ENCODE results near the gene TMBIM6. TPM values are rescaled to one million over a fixed set of nuclear protein-coding genes. Genes with fewer than 3 reads are reported as not detected.

The TMBIM6 gene
- total RNA-seq, 4 donors from 2014 or later = 228 to 395 (median 322) TPM

DNA sequence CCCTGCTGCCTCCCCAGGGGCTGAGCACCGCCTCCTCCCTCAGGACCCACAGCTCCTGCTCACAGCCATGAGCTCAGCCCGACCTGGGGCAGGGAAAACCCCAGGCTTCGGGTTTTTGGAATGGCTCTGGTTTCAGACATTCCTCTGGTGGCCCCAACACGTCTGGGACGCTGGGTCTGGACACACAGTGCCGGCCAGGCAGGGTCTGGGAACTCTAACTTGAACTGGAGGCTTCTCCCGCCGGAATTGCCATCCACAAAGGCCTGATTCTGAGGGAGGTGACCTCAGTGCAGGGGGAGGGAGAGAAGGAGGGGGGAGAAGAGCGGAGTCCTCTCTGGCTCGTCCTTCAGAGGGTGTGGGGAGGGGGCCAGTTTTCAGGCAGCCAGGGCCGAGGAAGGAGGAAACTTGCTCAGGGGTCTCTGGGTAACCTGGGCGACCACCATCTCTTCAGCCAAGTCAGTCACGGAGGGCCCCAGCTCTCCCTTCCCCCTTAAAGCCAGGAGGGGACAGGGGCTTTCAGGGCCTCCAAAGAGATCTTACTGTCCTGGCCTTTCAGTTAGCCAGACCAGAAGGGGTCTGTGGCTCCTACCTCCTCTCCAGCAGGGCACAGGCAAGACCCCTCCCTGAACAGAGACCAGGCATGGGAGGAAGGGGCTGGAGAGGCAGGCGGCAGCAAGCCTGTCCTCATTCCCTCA, 67.5 kb downstream of the TMBIM6 start:
- no peak for DNase-seq (ENCODE audit: extremely low spot score)
- Histone ChIP-seq H3K27ac (replicated peaks in 1 of 4) (peak overlapping the region; percentile 68 to 85 (median 78)), H3K4me3 (peak overlapping the region; percentile 5 to 31 (median 18))

DNA sequence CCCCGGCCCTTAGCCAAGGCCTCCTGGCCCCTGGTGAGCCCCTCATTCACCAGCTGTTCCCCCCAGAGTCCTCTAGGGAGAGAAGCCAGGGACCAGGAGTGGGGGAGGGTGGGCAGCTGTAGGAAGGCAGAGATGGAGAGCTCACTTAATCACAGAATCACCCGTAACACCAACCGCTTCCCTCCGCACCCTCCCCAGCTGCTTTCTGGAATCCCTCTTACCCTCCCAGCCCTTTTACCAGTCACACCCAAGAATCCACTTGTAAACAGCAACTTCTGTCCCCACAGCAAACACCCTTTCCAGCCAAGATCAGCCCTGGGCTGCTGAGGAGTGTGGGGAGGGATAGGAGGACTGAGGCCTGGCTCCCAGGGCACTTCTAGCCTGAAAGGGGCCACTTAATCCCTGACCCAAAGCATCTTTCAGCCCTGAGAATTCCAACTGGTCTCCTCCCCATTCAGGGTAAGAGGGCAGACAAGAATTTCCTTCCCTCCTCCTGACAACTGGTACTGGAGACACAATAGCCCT, 68.1 kb downstream of the TMBIM6 start:
- H3K27me3 ChIP-seq = no peaks in the 10 kb centered on the region
- no peaks in the 10 kb centered on the region for H3K9me3 ChIP-seq
- peak overlapping the region; percentile 5 to 31 (median 18) for H3K4me3 ChIP-seq
- peaks cover 11 to 33% (median 22%) of the 10 kb centered on the region in 4 donors for H3K36me3 ChIP-seq
- no peak for DNase-seq (ENCODE audit: extremely low spot score)
- peaks cover 29 to 51% (median 46%) of the 10 kb centered on the region in 4 donors for H3K4me1 ChIP-seq
- no peak for TF ChIP-seq EP300 (IDR thresholded peaks at IDR 0.05)
- TF ChIP-seq, protein P1, sequence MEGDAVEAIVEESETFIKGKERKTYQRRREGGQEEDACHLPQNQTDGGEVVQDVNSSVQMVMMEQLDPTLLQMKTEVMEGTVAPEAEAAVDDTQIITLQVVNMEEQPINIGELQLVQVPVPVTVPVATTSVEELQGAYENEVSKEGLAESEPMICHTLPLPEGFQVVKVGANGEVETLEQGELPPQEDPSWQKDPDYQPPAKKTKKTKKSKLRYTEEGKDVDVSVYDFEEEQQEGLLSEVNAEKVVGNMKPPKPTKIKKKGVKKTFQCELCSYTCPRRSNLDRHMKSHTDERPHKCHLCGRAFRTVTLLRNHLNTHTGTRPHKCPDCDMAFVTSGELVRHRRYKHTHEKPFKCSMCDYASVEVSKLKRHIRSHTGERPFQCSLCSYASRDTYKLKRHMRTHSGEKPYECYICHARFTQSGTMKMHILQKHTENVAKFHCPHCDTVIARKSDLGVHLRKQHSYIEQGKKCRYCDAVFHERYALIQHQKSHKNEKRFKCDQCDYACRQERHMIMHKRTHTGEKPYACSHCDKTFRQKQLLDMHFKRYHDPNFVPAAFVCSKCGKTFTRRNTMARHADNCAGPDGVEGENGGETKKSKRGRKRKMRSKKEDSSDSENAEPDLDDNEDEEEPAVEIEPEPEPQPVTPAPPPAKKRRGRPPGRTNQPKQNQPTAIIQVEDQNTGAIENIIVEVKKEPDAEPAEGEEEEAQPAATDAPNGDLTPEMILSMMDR (IDR thresholded peaks at IDR 0.05) = no peak
- TF ChIP-seq POLR2A (IDR thresholded peaks at IDR 0.05; ENCODE audit: low read depth) = no peak
- TF ChIP-seq POLR2AphosphoS5 (IDR thresholded peaks at IDR 0.05) = peak in 1 of 2 donors; percentile 22
- WGBS = 86% methylated on average over 3 of the region's 4 CpGs
- peak overlapping the region; percentile 68 to 85 (median 78) for H3K27ac ChIP-seq (replicated peaks in 1 of 4)
- intact Hi-C loops (cut with DNase I) = no loop called here

More for the DNA sequence above, 67.5 kb downstream of the TMBIM6 start:
- peaks cover 29 to 51% (median 46%) of the 10 kb centered on the region in 4 donors for H3K4me1 ChIP-seq
- whole genome bisulfite sequencing = 55% methylated on average over 9 of the region's 14 CpGs
- H3K9me3 ChIP-seq = no peaks in the 10 kb centered on the region
- no peak for TF ChIP-seq POLR2A (IDR thresholded peaks at IDR 0.05; ENCODE audit: low read depth)
- TF ChIP-seq POLR2AphosphoS5 (IDR thresholded peaks at IDR 0.05) = peak in 1 of 2 donors; percentile 4
- H3K27me3 ChIP-seq = no peaks in the 10 kb centered on the region
- peaks cover 12 to 37% (median 26%) of the 10 kb centered on the region in 4 donors for H3K36me3 ChIP-seq
- intact Hi-C loops (cut with DNase I) = no loop called here

DNA sequence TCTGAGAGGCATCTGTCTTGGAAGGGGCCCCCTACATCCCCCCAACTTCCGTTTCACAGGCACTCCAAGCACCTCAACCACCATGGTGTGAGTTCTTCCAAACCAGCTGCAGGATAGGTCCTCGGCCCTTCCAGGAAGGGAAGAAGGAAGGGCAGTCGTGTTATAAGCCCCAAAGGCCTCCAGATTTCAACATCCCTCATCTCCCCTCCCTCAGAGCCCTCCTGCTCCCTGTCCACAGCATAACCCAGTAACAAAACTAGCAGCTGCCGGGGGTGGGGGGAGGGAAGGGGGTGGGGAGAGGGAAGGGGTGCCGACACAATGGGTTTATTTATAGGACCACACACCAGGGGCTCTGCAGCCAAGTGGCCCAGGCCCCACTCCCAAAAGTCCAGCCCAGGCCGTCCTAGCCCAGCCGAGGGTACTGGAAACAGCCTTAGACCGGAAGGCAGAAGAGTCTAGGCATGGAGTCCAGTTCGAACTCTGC, 68.6 kb downstream of the TMBIM6 start:
- 62% methylated on average over 9 of the region's 9 CpGs for WGBS
- H3K4me1 ChIP-seq = peaks cover 29 to 51% (median 46%) of the 10 kb centered on the region in 4 donors
- intact Hi-C loops (cut with DNase I) = no loop called here
- DNase-seq (ENCODE audit: extremely low spot score) = no peak
- H3K27ac ChIP-seq (replicated peaks in 1 of 4) = peak overlapping the region; percentile 68 to 85 (median 78)
- no peaks in the 10 kb centered on the region for H3K27me3 ChIP-seq
- H3K4me3 ChIP-seq = peak overlapping the region in 1 of 4 donors; percentile 19
- TF ChIP-seq POLR2A (IDR thresholded peaks at IDR 0.05; ENCODE audit: low read depth) = no peak
- TF ChIP-seq EP300 (IDR thresholded peaks at IDR 0.05) = no peak
- TF ChIP-seq, protein P1 (IDR thresholded peaks at IDR 0.05) = no peak
- no peak for TF ChIP-seq POLR2AphosphoS5 (IDR thresholded peaks at IDR 0.05)
- H3K36me3 ChIP-seq = peaks cover 11 to 28% (median 16%) of the 10 kb centered on the region in 4 donors
- no peaks in the 10 kb centered on the region for H3K9me3 ChIP-seq

DNA sequence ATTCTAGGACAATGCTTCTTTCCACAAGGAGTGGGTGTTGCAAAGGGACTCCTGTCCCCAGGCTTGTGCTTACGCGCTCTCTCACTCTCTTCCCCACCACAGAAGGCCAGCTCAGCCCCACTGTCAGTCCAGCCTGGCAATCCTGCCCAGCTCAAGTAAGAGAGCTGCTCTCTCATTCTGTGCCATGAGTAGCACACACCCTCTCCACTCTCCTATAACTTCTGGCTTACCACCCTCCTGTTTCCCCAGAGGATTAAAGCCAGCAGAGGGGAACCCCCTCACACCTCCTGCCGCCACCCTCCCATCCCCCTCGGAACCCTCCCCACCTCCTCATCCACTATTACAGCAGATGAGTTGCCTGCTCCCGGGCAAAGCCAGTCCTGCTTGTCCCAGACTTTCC, 69.8 kb downstream of the TMBIM6 start:
- intact Hi-C loops (cut with DNase I) = no loop called here
- Histone ChIP-seq H3K9me3 (no peaks in the 10 kb centered on the region), H3K4me1 (peaks cover 29 to 51% (median 47%) of the 10 kb centered on the region in 4 donors), H3K4me3 (no peak overlapping the region), H3K36me3 (peaks cover 4 to 24% (median 5%) of the 10 kb centered on the region in 4 donors), H3K27ac (replicated peaks in 1 of 4) (peak overlapping the region in 1 of 4 donors; percentile 22), H3K27me3 (no peaks in the 10 kb centered on the region)
- no peak for DNase-seq (ENCODE audit: extremely low spot score)
- TF ChIP-seq POLR2AphosphoS5 (IDR thresholded peaks at IDR 0.05) = no peak
- TF ChIP-seq POLR2A (IDR thresholded peaks at IDR 0.05; ENCODE audit: low read depth) = no peak
- TF ChIP-seq EP300 (IDR thresholded peaks at IDR 0.05) = no peak
- TF ChIP-seq, protein P1 (IDR thresholded peaks at IDR 0.05) = no peak
- 89% methylated on average over 5 of the region's 5 CpGs for WGBS

DNA sequence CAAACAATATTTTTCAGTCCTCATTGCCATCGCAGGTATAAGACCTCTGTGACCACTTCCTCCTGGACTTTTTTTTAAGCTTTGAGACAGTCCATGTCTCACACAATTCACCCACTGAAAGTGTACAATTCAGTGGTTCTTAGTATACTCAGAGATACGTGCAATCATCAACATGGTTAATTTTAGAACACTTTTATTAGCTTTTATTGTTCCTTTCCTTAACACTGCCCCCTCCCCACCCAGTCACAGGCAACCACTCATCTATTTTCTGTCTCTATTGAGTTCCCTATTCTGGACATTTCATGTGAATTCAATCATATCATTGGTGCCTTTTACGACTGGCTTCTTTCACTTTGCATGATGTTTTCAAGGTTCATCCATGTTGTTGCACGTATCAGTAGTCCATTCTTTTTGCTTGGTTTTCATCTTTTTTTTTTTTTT, 70.6 kb downstream of the TMBIM6 start:
- Histone ChIP-seq H3K27ac (replicated peaks in 1 of 4) (no peak overlapping the region), H3K27me3 (no peaks in the 10 kb centered on the region), H3K36me3 (peaks cover 4 to 21% (median 5%) of the 10 kb centered on the region in 4 donors), H3K4me1 (peaks cover 29 to 44% (median 42%) of the 10 kb centered on the region in 4 donors), H3K9me3 (no peaks in the 10 kb centered on the region), H3K4me3 (no peak overlapping the region)
- 81% methylated on average over 4 of the region's 4 CpGs for WGBS
- DNase-seq (ENCODE audit: extremely low spot score) = no peak
- TF ChIP-seq, protein P1 (IDR thresholded peaks at IDR 0.05) = no peak
- no peak for TF ChIP-seq POLR2AphosphoS5 (IDR thresholded peaks at IDR 0.05)
- no peak for TF ChIP-seq POLR2A (IDR thresholded peaks at IDR 0.05; ENCODE audit: low read depth)
- TF ChIP-seq EP300 (IDR thresholded peaks at IDR 0.05) = no peak
- intact Hi-C loops (cut with DNase I) = no loop called here

Data from esophagus muscularis mucosa (tissue), 4 donors.